CD4-positive, alpha-beta T cell treated with Interleukin-10 for 1 hour (primary cell): Measurements from ENCODE around the gene POTEE.
"Not testable (repeated sequence)": the region's sequence is repeated elsewhere in the genome, so short reads cannot be mapped to it uniquely, and the experiment has no call there.

Experiments
- DNase-seq: peaks from one replicate; pipeline ENCODE4 v3.0.0-alpha.2; 2020

The POTEE gene

DNA sequence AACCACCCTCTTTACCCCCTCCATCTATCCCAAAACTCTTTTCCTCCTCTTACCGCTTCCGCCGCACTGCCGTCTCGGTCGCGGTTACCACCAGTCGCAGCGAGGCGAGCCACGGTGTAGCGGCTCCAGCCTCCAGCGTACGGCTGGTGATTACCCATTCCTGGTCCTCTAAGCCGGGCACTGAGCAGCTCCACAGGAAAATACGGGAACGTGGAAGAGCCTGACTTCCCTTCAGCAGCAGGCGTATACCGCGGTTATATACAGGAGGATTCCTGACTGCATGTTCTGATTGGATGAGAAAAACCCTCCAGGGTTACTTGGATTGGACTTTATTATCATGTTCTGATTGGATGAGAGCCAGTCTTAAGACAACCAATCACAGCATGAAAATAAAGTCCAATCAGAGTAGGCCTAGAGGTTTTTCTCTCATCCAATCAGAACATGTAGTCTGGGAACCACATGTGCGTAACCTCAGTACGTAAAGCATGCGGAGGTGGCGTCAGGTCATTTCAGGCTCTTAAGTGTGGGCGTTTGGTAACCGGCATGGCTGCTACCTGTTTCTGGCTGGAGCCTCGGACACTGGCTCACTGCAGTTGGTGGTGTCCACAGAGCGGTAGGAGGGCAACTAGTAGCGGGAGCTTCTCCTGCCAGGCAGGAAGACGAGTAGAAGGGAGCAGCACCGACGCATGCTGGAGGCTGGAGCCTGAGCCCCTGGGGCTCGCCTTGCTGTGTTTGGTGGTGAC is at the start of gene POTEE:
Gene POTEE (plus strand): TSS at position 507 of the 743 bp plus-strand sequence. CDS start 8,867 bp downstream, outside the sequence.
- not testable (repeated sequence) for DNase-seq

DNA sequence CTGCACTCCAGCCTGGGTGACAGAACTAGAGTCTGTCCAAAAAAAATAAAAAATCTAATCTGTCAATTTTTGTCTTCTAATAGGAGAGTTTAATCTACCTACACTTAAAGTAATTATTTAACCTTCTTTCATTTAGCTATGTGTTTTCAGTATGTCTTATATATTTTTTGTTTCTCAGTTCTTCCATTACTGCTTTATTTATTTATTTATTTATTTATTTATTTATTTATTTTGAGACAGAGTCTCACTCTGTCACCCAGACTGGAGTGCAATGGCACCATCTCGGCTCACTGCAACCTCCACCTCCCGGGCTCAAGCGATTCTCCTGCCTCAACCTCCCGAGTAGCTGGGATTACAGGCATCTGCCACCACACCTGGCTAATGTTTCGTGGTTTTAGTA is 43.8 kb upstream of the POTEE start:
- not testable (repeated sequence) for DNase-seq

DNA sequence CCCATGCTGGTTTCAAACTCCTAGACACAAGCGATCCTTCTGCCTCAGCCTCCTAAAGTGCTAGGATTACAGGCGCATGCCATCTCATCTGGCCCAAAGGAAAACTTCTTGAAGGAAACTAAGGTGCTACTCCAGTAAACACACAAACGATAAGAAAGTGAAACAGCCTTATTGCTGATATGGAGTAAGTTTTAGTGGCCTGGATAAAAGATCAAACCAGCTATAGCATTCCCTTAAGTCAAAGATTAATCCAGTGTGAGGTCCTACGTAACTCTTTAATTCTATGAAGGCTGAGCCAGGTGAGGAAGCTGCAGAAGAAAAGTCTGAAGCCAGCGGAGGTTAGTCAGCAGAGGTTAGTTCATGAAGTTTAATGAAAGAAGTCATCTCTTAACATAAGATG is 40.8 kb upstream of the POTEE start:
- DNase-seq = no peak

DNA sequence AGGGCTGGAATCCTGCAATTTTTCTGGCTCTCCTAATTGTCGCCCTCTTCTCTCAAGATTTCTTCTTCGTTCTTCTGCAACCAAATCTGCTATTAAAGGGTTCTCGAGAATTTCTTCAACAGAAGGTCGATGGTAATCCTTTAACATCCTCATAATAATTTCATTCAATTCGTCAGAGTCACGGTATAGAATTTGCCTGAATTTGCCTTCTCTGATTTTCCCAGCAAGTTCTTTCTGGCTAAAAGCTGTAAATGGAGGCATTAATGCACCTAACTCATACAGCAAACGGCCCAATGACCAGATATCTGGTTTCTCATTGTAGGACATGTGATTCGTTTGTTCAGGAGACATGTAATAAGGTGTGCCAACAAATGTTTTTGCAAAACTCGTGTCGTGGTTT is 31.3 kb upstream of the POTEE start:
- not testable (repeated sequence) for DNase-seq

DNA sequence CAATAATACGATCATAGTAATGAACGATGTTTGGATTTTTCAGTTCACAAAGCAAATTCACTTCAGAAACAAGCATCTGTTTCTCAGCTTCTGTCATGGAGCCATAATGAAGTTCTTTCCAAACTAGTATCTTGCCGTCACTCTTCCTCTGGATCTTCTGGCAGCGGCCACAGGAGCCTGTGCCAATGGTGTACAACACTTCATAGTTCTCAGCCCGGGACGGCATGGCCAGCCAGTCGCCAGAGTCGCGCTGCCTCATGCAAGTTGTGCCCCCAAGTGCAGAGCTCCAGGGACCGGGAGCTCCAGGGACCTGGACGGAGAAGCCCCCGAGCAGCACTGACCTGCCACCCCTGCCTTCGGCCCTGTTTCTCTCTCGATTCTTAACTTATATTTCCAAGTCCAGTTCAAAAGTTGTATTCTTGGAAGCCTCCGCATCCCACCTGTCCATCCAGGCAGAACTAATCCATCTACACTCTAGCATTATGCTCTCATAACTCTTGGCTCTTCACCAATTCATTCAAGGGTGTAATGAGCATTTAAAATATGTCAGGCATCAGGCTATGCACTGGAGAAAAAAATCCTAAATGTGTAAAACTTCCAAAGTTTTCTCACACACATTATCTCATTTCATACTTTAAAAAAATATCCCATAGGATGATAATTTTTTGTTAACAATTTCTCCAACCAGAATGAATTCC is 30.5 kb upstream of the POTEE start:
- DNase-seq = not testable (repeated sequence)

DNA sequence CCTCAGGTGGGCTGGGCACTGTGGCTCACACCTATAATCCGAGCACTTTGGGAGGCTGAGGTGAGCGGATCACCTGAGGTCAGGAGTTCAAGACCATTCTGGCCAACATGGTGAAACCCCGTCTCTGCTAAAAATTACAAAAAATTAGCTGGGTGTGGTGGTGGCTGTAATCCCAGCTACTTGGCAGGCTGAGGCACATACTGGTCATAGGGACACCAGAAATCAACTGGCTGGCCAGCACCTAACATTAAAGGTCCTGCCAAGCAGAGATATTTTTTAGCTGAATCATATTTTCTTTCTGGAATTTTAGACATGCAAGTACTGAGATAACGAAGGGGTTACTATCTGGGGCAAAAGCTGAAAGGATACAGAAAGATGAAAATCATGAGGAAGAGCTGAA is 27.9 kb upstream of the POTEE start:
- not testable (repeated sequence) for DNase-seq

DNA sequence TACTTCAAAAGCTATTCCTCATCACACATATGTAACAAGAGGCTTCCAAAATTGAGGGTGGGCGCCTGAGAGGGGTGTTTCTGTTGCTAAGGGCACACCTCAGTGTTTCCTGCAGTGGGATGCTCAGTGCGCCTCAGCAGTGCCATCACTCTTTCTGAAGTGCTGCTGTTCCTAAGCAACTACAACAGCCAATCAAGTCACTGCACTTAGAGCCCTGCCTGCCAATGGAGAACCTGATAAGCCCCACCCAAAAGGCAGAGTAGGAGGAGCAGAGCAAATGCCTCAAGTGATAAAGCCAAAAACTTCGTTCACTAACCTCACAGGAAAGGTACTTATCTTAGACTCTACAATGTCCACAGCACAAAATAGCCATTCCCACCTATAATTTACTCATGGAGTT is 15.9 kb upstream of the POTEE start:
- DNase-seq = not testable (repeated sequence)

DNA sequence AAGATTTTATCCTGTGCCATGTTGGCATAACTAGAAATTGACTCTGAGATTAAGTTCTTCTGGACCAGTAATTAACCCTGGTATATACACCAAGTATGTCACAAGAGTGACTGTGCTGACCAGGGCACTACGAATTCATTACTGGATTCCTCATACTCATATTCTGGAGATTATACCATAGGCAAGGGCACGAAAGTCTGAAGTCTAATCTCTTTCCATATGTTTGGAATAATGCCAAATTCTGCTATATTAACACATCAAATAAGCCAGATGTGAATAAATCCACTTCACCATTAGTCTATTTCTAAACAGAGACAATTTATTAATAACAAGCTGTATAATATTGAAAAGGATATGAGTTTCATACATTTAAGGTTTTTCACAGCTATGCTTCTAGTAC is 13.2 kb upstream of the POTEE start:
- not testable (repeated sequence) for DNase-seq

DNA sequence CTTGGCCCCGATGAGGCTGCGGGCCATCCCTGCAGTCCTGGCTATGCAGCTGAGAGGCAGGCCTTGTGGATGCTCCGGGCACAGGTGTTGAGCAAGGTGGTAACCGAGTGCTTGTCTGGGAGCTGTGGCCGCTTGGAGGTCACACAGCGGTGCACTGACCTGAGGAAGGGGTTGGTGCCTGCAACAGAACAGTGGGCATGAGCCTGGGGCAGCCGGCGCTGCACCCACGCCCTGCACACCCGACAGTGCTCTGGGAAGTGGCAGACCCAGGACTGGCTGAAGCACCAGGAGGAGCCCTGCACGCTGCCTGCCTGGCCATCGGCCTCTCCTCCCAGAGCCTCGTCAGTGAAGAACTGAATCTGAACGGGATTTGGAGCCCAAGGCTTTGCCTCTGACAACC is 8.2 kb upstream of the POTEE start:
- no peak for DNase-seq

DNA sequence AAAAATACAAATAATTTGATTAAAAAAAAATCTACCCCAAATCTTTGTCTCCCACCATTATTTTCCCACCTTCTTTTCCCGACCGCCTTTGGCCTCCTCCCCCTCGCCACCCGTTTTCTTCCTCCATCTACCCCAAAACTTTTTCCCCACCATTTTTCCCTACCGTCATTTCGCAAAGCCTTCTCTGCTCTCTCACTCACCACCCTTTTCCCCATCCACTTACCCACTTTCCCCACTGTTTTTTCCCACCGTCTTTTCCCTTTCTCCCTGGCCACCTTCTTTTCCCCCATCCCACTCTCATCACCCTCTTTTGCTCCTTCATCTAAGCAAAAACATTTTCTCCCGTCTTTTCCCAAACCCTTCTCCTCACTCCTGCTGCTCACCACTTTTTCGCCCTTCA is 1.5 kb upstream of the POTEE start:
- not testable (repeated sequence) for DNase-seq

DNA sequence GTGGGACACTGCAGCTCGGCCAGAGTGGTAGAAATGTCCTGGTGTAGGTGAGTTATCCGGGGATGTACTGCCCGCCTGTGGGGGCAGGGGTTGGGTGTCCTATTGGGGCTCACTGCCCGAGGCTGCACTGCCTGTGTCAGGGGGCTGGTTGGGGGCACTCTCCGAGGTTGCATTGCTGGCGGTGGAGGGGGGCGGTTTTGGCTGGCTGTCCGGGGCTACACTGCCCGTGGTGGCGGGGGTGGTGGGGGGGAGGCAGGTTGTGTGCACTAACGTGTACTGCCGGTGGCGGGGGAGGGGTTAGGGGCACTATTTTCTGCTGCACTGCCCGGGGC is 403 bp downstream of the POTEE start:
- not testable (repeated sequence) for DNase-seq

DNA sequence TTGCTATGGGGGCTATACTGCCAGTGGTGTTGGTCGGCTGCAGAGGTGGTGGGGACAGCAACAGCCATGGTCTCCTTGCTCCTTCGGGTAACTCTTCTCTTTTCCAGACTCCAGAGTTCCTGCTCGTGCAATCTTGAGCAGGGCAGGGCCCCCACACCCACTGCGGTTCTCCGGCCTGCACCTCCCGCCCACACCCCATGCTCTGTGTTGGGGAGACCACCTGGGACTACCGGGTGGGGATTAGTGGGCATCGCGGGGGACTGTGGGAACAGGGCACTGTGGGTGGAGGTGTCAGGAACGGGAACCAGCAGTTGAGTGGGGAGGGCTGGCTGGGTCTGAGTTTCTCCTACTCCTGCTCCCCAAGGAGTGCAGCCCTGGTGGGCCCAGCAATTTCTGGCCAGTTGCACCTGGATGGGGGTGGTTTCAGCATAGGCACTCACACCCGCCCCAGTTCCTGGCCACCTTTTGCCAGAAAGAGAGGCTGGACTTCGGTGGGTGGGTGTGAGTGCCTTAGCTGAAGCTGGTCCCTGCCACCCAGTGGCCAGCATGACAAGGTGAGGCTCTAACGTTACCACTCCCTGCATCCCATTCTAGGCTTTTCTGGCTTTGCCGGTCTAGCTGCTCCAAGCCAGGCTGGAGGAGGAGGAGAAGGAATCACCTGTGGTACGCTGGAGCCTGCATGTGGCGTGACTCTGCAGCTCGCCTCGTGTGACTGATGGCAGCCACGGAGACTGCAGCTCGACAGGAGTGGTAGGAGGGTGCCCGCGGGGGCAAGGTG is 1.3 kb downstream of the POTEE start:
- not testable (repeated sequence) for DNase-seq

DNA sequence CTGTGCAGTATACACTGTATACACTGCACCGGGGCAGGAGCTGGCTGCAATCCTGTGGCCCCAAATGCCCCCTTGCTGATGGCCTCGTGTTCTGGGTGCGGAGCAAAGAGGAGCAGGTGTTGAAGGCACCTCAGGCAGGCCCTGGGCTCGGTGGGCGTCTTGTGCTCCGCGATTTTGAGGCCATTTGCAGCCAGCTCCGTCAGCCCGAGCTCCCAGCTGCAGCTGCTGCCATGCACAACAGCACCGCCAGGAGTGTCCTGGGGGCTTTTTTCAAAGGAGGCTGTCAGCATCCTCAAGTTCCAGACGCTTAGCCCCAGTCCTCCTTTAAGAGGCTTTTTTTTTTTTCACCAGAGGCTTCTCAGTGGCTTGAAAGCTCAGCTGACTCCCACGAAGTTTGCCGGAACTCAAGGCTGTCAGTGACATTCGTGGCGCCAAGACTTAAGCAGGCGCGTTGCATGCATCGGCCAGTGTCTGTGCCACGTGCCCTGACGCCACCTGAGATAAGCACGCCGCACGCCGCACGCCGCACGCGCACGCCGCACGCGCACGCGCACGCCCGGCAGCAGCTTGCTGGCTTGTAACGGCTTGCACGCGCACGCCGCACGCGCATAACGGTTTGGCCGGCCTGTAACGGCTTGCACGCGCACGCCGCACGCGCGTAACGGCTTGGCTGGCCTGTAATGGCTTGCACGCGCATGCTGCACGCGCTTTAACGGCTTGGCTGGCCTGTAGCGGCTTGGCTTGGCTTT is 8.1 kb downstream of the POTEE start:
- not testable (repeated sequence) for DNase-seq

DNA sequence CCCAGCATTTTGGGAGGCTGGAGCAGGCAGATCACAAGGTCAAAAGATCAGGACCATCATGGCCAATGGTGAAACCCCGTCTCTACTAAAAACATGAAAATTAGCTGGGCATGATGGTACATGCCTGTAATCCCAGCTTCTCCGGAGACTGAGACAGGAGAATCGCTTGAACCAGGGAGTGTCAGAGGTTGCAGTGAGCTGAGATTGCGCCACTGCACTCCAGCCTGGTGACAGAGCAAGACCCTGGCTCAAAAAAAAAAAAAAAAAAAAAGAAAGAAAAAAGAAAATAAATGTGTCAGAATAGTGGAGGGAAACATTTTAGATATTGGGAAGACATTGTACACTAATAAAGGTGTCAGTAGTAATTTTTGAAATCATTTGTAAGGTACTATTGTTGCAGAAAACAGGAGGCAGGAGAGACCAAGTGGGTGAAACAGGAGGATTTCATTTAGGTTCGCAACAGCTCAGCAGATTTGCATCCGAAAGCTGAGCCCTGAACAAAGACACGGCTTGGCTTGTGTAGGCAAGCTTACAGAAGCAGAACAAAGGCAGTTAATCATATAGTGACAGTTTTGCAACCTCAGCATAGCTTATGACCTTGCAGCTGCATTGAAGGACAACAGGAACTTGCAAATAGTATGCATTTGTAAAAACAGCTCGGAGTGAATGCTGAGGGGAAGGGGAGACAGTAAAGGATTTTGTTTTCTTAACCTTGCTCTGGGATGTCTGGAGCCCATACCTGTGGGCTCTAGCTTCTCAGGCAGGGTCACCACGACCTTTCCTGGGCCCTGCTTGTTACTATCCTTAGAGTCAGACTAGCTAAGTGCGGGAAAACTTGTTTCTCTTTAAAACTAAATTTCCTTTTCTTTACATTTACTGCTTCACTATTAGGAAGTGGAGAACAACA is 26.5 kb downstream of the POTEE start:
- not testable (repeated sequence) for DNase-seq
